Neural progenitor cell (in vitro differentiated cells): ENCODE results near the gene RAPGEF5.

Experiments used
- EZH2 ChIP-seq: fragments of 200-600 bp; sonication (generic); IDR thresholded peaks from 2 replicates; pipeline ENCODE4 v1.6.1; 2017; ENCODE audit warnings: antibody characterized with exemption, mild to moderate bottlenecking, moderate library complexity
- EZH2phosphoT487 ChIP-seq: fragments of 200-600 bp; sonication (generic); IDR thresholded peaks from 2 replicates; pipeline ENCODE4 v1.6.1; 2017; ENCODE audit warnings: antibody characterized with exemption

DNA sequence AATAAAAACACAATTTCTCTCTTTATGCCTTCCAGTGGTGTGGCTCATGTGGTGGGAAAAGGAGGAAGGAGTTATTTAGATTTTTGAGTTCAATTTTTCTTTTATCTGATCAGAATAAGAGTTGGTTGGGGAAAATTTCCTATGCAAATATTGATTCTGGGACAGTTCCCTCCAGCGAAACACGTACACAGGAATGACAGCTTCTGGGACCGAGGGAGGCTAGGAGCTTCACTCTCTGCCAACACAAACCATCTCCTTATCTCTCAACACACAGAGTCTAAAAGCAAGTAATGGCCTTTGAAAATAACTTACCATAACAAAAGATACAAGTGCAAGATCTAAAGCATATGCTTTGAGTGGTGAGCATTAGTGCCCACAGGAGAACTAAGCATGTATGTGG is 122.7 kb downstream of the RAPGEF5 start:
- no peak for TF ChIP-seq EZH2
- TF ChIP-seq EZH2phosphoT487: no peak
